CD14-positive monocyte (primary cell): ENCODE measurements around the gene GPI. TPM values are rescaled to one million over a fixed set of nuclear protein-coding genes. Genes with fewer than 3 reads are reported as not detected.
"Not testable (repeated sequence)": the region's sequence is repeated elsewhere in the genome, so short reads cannot be mapped to it uniquely, and the experiment has no call there.

ENCODE experiments used
- DNase-seq, 3 donors: peaks; one replicate each; pipeline ENCODE4 v3.0.0-alpha.2; 2011 to 2022
- H2AFZ ChIP-seq: 2 replicates; pipeline ENCODE4 v1.6.0; 2012; ENCODE audit warnings: mild to moderate bottlenecking, low read depth, low read length, inconsistent platforms; ENCODE audit not compliant: insufficient read depth, poor library complexity, severe bottlenecking
- H3K27ac ChIP-seq, 2 donors: 1 replicate in 1 of 2; 2 replicates in 1 of 2; pipeline ENCODE4 v1.5.1; 2012 to 2013; ENCODE audit warnings: low read length in 2 of 2, control low read depth in 1 of 2, inconsistent platforms in 1 of 2, low read depth in 1 of 2, mild to moderate bottlenecking in 1 of 2
- H3K27me3 ChIP-seq, 2 donors: one replicate each; pipeline versions ENCODE4 v1.6.0 to v1.6.1; 2011 to 2013; ENCODE audit warnings: low read length in 2 of 2; ENCODE audit not compliant: control insufficient read depth in 2 of 2, insufficient read depth in 2 of 2
- H3K36me3 ChIP-seq, 2 donors: replicated peaks in 1 of 2; 1 replicate in 1 of 2; 2 replicates in 1 of 2; pipeline versions ENCODE4 v1.5.1 to v1.6.1; 2012 to 2013; ENCODE audit warnings: low read length in 2 of 2, control low read depth in 1 of 2, inconsistent platforms in 1 of 2, mild to moderate bottlenecking in 1 of 2; ENCODE audit not compliant: insufficient read depth in 2 of 2, control insufficient read depth in 1 of 2
- H3K4me1 ChIP-seq, 2 donors: 1 replicate in 1 of 2; 2 replicates in 1 of 2; pipeline versions ENCODE4 v1.5.1 to v1.6.1; 2012 to 2013; ENCODE audit warnings: low read length in 2 of 2, control low read depth in 1 of 2, inconsistent platforms in 1 of 2, mild to moderate bottlenecking in 1 of 2, moderate library complexity in 1 of 2; ENCODE audit not compliant: insufficient read depth in 2 of 2, control insufficient read depth in 1 of 2
- H3K4me2 ChIP-seq: replicated peaks from 2 replicates; pipeline ENCODE3; 2012; ENCODE audit warnings: low read length, moderate library complexity, mild to moderate bottlenecking; ENCODE audit not compliant: poor library complexity, severe bottlenecking; ENCODE audit errors: extremely low read depth
- H3K4me3 ChIP-seq, 3 experiments: fragments of 200-600 bp in 1 of 3; sonication (generic) in 1 of 3; replicated peaks in 1 of 3; 1 replicate in 2 of 3; 2 replicates in 1 of 3; pipeline ENCODE4 v1.5.1; 2011 to 2013; ENCODE audit warnings: low read length in 3 of 3, mild to moderate bottlenecking in 3 of 3, control low read depth in 2 of 3, low read depth in 2 of 3, inconsistent platforms in 1 of 3, moderate library complexity in 1 of 3
- H3K79me2 ChIP-seq: 2 replicates; pipeline ENCODE4 v1.6.0; 2012; ENCODE audit warnings: mild to moderate bottlenecking, control low read depth, inconsistent platforms, low read length, moderate library complexity; ENCODE audit not compliant: insufficient read depth
- H3K9ac ChIP-seq: 2 replicates; pipeline ENCODE4 v1.6.0; 2017; ENCODE audit warnings: low read length, mild to moderate bottlenecking; ENCODE audit not compliant: insufficient read depth, poor library complexity, severe bottlenecking
- H3K9me3 ChIP-seq, 2 donors: replicated peaks in 1 of 2; 1 replicate in 1 of 2; 2 replicates in 1 of 2; pipeline versions ENCODE4 v1.5.1 to v1.6.1; 2012 to 2013; ENCODE audit warnings: low read length in 2 of 2, control low read depth in 1 of 2; ENCODE audit not compliant: control insufficient read depth in 1 of 2, insufficient read depth in 1 of 2
- H4K20me1 ChIP-seq: 2 replicates; pipeline ENCODE4 v1.6.0; 2012; ENCODE audit warnings: mild to moderate bottlenecking, low read length, control low read depth, moderate library complexity; ENCODE audit not compliant: insufficient read depth
- H3K27ac Mint-ChIP-seq, 7 donors: one replicate each; pipeline ENCODE4 v1.8.0; 2020; ENCODE audit warnings: mild to moderate bottlenecking in 7 of 7, mixed read lengths in 7 of 7, moderate library complexity in 6 of 7, inconsistent platforms in 2 of 7
- H3K27me3 Mint-ChIP-seq, 3 donors: one replicate each; pipeline ENCODE4 v1.8.0; 2021 to 2022; ENCODE audit warnings: low read depth in 3 of 3, mild to moderate bottlenecking in 3 of 3, mixed read lengths in 3 of 3, moderate library complexity in 3 of 3, inconsistent platforms in 1 of 3
- H3K36me3 Mint-ChIP-seq, 2 donors: one replicate each; pipeline ENCODE4 v1.8.0; 2020; ENCODE audit warnings: mixed read lengths in 2 of 2, inconsistent platforms in 1 of 2, mild to moderate bottlenecking in 1 of 2
- H3K4me1 Mint-ChIP-seq: one replicate; pipeline ENCODE4 v1.8.0; 2020; ENCODE audit warnings: mild to moderate bottlenecking, mixed read lengths
- H3K4me3 Mint-ChIP-seq, 2 donors: one replicate each; pipeline ENCODE4 v1.8.0; 2020; ENCODE audit warnings: mild to moderate bottlenecking in 2 of 2, mixed read lengths in 2 of 2, moderate library complexity in 1 of 2
- H3K9me3 Mint-ChIP-seq, 7 donors: one replicate each; pipeline ENCODE4 v1.8.0; 2020 to 2022; ENCODE audit warnings: mixed read lengths in 7 of 7, mild to moderate bottlenecking in 6 of 7, moderate library complexity in 6 of 7, inconsistent platforms in 2 of 7
- WGBS: methylation state at CpG from one replicate; pipeline ENCODE4 v1.1.5; 2013; ENCODE audit warnings: missing lambda C conversion rate; ENCODE audit not compliant: insufficient coverage; 5-methylcytosine and 5-hydroxymethylcytosine counted together
- intact Hi-C, 2 donors: fragments of 100-400 bp; cut with micrococcal nuclease; formaldehyde crosslinking; loops; one replicate each; pipeline versions ENCODE4 v1.15.0 to v1.15.1; 2023
- polyA plus RNA-seq, 3 donors: library from polyadenylated mRNA; depleted of rRNA in 1 of 3; unstranded in 2 of 3; stranded (reverse) in 1 of 3; fragments of 300-500 nt in 2 of 3; fragments of >200 nt in 1 of 3; fragmentation: Illumina TruSeq in 2 of 3; gene quantifications; 1 replicate in 2 of 3; 2 replicates in 1 of 3; pipeline ENCODE4 v1.2.3, GENCODE V29; 2012 to 2021
- TF ChIP-seq, protein P1 (sequence below): fragments of 200-600 bp; IDR thresholded peaks from one replicate; pipeline ENCODE4 v1.8.0; 2022; ENCODE audit warnings: antibody characterized with exemption, mild to moderate bottlenecking

GPI gene
- polyA plus RNA-seq, 3 donors: 81.2 to 107 (median 95.3) TPM

DNA sequence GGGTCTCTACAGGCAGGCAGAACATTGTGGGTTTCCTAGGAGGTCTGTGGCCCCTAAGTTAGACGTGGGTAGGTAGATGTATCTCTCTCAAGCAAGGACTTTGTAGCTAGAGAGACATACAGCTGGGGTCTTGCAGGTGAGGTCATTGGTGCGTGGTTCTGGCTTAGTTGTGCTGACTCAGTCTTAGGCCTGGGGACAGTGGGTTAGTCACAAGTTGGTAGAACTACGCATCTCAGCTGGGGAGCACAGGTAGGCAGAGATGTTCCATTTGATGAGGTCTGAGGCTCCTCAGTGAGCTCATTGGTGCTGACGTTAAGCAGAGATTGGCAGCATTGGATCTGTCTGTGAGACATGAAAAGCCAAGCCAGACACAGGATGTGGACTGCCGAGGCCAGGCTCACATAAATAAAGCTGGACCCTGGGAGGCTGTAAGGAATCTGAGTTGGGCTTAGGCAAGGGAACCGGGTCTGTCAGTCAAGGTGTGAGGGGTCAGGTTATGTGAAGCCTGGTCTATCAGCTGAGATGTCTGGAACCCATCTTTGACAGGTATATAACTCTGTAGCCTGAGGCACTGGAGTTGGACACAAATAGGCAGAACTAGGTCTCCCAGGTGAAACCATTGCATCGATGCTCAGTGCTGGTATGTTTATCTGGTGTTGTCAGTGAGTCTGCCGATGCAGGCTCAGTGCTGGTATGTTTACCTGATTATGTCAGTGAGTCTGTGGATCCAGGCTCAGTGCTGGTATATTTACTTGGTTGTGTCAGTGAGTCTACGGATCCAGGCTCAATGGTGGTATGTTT, 21.8 kb downstream of the GPI start:
- H3K79me2 ChIP-seq: peaks cover 9% of the 10 kb centered on the region
- DNase-seq: no peak

GRCh38 chr19:34387446-34387810, 22.4 kb downstream of the GPI start:
- H2AFZ ChIP-seq: no peak overlapping the region

More for the DNA sequence above, 21.8 kb downstream of the GPI start:
- Histone ChIP-seq H3K4me3 (no peak overlapping the region), H3K4me1 (no peaks in the 10 kb centered on the region), H3K9ac (no peak overlapping the region), H3K27me3 (no peaks in the 10 kb centered on the region), H3K36me3 (peaks cover 84 to 99% of the 10 kb centered on the region in 2 donors), H4K20me1 (no peaks in the 10 kb centered on the region), H2AFZ (no peak overlapping the region), H3K27ac (no peak overlapping the region), H3K4me2 (no peak overlapping the region), H3K9me3 (peaks cover 7 to 13% of the 10 kb centered on the region in 2 donors)
- Mint-ChIP-seq H3K9me3 (peaks cover 0 to 4% (median 0%) of the 10 kb centered on the region in 7 donors), H3K36me3 (peaks cover 58 to 69% of the 10 kb centered on the region in 2 donors), H3K4me3 (no peak overlapping the region), H3K4me1 (no peaks in the 10 kb centered on the region), H3K27ac (no peak overlapping the region), H3K27me3 (no peaks in the 10 kb centered on the region)
- TF ChIP-seq, protein P1, sequence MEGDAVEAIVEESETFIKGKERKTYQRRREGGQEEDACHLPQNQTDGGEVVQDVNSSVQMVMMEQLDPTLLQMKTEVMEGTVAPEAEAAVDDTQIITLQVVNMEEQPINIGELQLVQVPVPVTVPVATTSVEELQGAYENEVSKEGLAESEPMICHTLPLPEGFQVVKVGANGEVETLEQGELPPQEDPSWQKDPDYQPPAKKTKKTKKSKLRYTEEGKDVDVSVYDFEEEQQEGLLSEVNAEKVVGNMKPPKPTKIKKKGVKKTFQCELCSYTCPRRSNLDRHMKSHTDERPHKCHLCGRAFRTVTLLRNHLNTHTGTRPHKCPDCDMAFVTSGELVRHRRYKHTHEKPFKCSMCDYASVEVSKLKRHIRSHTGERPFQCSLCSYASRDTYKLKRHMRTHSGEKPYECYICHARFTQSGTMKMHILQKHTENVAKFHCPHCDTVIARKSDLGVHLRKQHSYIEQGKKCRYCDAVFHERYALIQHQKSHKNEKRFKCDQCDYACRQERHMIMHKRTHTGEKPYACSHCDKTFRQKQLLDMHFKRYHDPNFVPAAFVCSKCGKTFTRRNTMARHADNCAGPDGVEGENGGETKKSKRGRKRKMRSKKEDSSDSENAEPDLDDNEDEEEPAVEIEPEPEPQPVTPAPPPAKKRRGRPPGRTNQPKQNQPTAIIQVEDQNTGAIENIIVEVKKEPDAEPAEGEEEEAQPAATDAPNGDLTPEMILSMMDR: no peak
- intact Hi-C loops: no loop called here
- WGBS: 97% methylated on average over 9 of the region's 9 CpGs

GRCh38 chr19:34388745-34389144, 23.7 kb downstream of the GPI start:
- H3K9me3 Mint-ChIP-seq, intact Hi-C loops, H4K20me1 ChIP-seq, H3K4me1 ChIP-seq, H3K4me3 ChIP-seq, DNase-seq, H3K27me3 ChIP-seq, H3K27ac ChIP-seq, H3K9ac ChIP-seq, H3K27me3 Mint-ChIP-seq, H3K79me2 ChIP-seq, H3K27ac Mint-ChIP-seq, H3K4me1 Mint-ChIP-seq, H2AFZ ChIP-seq, H3K4me2 ChIP-seq, H3K4me3 Mint-ChIP-seq: not testable (repeated sequence)
- H3K36me3 Mint-ChIP-seq: peaks cover 39 to 58% of the 10 kb centered on the region in 2 donors
- Histone ChIP-seq H3K9me3 (peaks cover 9 to 13% of the 10 kb centered on the region in 2 donors), H3K36me3 (peaks cover 84 to 99% of the 10 kb centered on the region in 2 donors)
- WGBS: no CpG with 5 or more reads among the region's 2 CpGs

More at GRCh38 chr19:34387446-34387810, 22.4 kb downstream of the GPI start:
- peaks cover 9% of the 10 kb centered on the region for H3K79me2 ChIP-seq
- WGBS: 100% methylated on average over 1 of the region's 1 CpG
- no peak overlapping the region for H3K27ac ChIP-seq
- no peak overlapping the region for H3K4me3 ChIP-seq
- no peak overlapping the region for H3K9ac ChIP-seq
- Mint-ChIP-seq H3K4me3 (no peak overlapping the region), H3K27ac (no peak overlapping the region), H3K27me3 (no peaks in the 10 kb centered on the region), H3K4me1 (no peaks in the 10 kb centered on the region), H3K9me3 (peaks cover 0 to 4% (median 0%) of the 10 kb centered on the region in 7 donors), H3K36me3 (peaks cover 53 to 63% of the 10 kb centered on the region in 2 donors)
- no peaks in the 10 kb centered on the region for H3K27me3 ChIP-seq
- no peaks in the 10 kb centered on the region for H3K4me1 ChIP-seq
- DNase-seq: no peak
- TF ChIP-seq, protein P1: no peak
- intact Hi-C loops: no loop called here
- no peaks in the 10 kb centered on the region for H4K20me1 ChIP-seq
- H3K9me3 ChIP-seq: peaks cover 9 to 13% of the 10 kb centered on the region in 2 donors
- H3K36me3 ChIP-seq: peaks cover 84 to 99% of the 10 kb centered on the region in 2 donors
- H3K4me2 ChIP-seq: no peak overlapping the region
